HCT116 (cell line): ENCODE results near the gene SNUPN. TPM values are rescaled to one million over a fixed set of nuclear protein-coding genes. Genes with fewer than 3 reads are reported as not detected.

Source experiments
- ATAC-seq: fragments of 200-7000 bp; cut with Tn5 transposase; 2 replicates; pipeline ENCODE4 v1.9.1; 2020; ENCODE audit warnings: mild to moderate bottlenecking, moderate library complexity
- BruUV-seq: library from RNA; stranded (reverse); fragments of 400-500 nt; replicated peaks from 2 replicates; lab custom pipeline; 2021; lab: Mats Ljungman, UMichigan
- CTCF ChIA-PET: fragments of 300-600 bp; sonication (Branson Sonifier 250); formaldehyde crosslinking; loops from one replicate; lab custom pipeline; 2021; ENCODE audit warnings: antibody characterized with exemption; lab: Charles Lee
- POLR2A ChIA-PET: fragments of 300-600, 350-600 bp; sonication (Branson Sonifier 250); formaldehyde crosslinking; loops from one replicate; lab custom pipeline; 2021; ENCODE audit warnings: antibody characterized with exemption; lab: Charles Lee
- RAD21 ChIA-PET, 2 experiments: fragments of 300-600 bp; sonication (Branson Sonifier 250); formaldehyde crosslinking; loops; one replicate each; lab custom pipeline; 2023; ENCODE audit warnings: low total read pairs in 2 of 2; ENCODE audit not compliant: uncharacterized antibody in 2 of 2, unreplicated experiment in 2 of 2, low non-redundant PET in 1 of 2; lab: Charles Lee
- DNase-seq: peaks from one replicate; pipeline ENCODE4 v3.0.0-alpha.2; 2010; ENCODE audit warnings: low read depth, low spot score
- H2AFZ ChIP-seq: fragments of 200-600 bp; shearing (Covaris generic), sonication (generic); 2 replicates; pipeline ENCODE4 v1.6.1; 2017; ENCODE audit warnings: low read depth, mixed run types, mixed read lengths, antibody characterized with exemption, low read length; ENCODE audit not compliant: poor library complexity, severe bottlenecking
- H3K27ac ChIP-seq: 2 replicates; pipeline ENCODE4 v1.5.1; 2012; ENCODE audit warnings: low read depth, low read length
- H3K27me3 ChIP-seq: fragments of 200-600 bp; sonication (generic); 2 replicates; pipeline ENCODE4 v1.6.1; 2016; ENCODE audit warnings: mixed run types, low read length, mixed read lengths; ENCODE audit not compliant: insufficient read depth
- H3K36me3 ChIP-seq, 2 experiments: fragments of 200-500 bp in 1 of 2; fragments of 200-600 bp in 1 of 2; sonication (Bioruptor generic) in 1 of 2; sonication (generic) in 1 of 2; 2 replicates each; pipeline versions ENCODE4 v1.5.1 to v1.6.1; 2014 to 2016; ENCODE audit warnings: low read length in 2 of 2, inconsistent platforms in 1 of 2, mixed read lengths in 1 of 2, mixed run types in 1 of 2; ENCODE audit not compliant: insufficient read depth in 2 of 2, control insufficient read depth in 1 of 2
- H3K4me1 ChIP-seq, 2 experiments: fragments of 200-600 bp in 1 of 2; sonication (generic) in 1 of 2; 2 replicates each; pipeline versions ENCODE4 v1.5.1 to v1.6.1; 2012 to 2017; ENCODE audit warnings: low read length in 2 of 2, inconsistent platforms in 1 of 2, mild to moderate bottlenecking in 1 of 2, mixed read lengths in 1 of 2, mixed run types in 1 of 2, moderate library complexity in 1 of 2; ENCODE audit not compliant: insufficient read depth in 2 of 2, control insufficient read depth in 1 of 2
- H3K4me2 ChIP-seq: fragments of 200-600 bp; sonication (generic); 2 replicates; pipeline ENCODE4 v1.6.1; 2017; ENCODE audit warnings: mixed run types, low read length, mixed read lengths
- H3K4me3 ChIP-seq, 2 experiments: fragments of 200-600 bp in 1 of 2; sonication (generic) in 1 of 2; replicated peaks in 1 of 2; 2 replicates each; pipeline ENCODE4 v1.5.1; 2011 to 2016; ENCODE audit warnings: low read length in 2 of 2, control low read depth in 1 of 2, low read depth in 1 of 2, mild to moderate bottlenecking in 1 of 2, mixed read lengths in 1 of 2, mixed run types in 1 of 2
- H3K79me2 ChIP-seq: fragments of 200-600 bp; sonication (generic); 2 replicates; pipeline ENCODE4 v1.6.1; 2017; ENCODE audit warnings: mild to moderate bottlenecking, mixed run types, low read length, moderate library complexity, mixed read lengths; ENCODE audit not compliant: insufficient read depth
- H3K9ac ChIP-seq: fragments of 200-600 bp; sonication (generic); 2 replicates; pipeline ENCODE4 v1.6.1; 2016; ENCODE audit warnings: low read length, mixed read lengths
- H3K9me2 ChIP-seq: fragments of 200-600 bp; sonication (generic), shearing (Covaris generic); 2 replicates; pipeline ENCODE4 v1.6.1; 2017; ENCODE audit warnings: mixed run types, mild to moderate bottlenecking, moderate library complexity; ENCODE audit not compliant: insufficient read depth
- H3K9me3 ChIP-seq, 2 experiments: fragments of 200-500 bp in 1 of 2; fragments of 200-600 bp in 1 of 2; sonication (Bioruptor generic) in 1 of 2; sonication (generic) in 1 of 2; 2 replicates each; pipeline ENCODE4 v1.6.1; 2014 to 2017; ENCODE audit warnings: low read length in 2 of 2, mixed read lengths in 2 of 2, inconsistent platforms in 1 of 2, low read depth in 1 of 2, mild to moderate bottlenecking in 1 of 2, mixed run types in 1 of 2, moderate library complexity in 1 of 2; ENCODE audit not compliant: control insufficient read depth in 1 of 2, insufficient read depth in 1 of 2
- H4K20me1 ChIP-seq: fragments of 200-600 bp; sonication (generic), shearing (Covaris generic); 2 replicates; pipeline ENCODE4 v1.6.1; 2017; ENCODE audit warnings: mixed run types, mild to moderate bottlenecking, moderate library complexity; ENCODE audit not compliant: insufficient read depth
- CEBPB ChIP-seq: IDR thresholded peaks from 2 replicates; pipeline ENCODE4 v1.6.1; 2012; ENCODE audit warnings: low read depth
- EZH2 ChIP-seq: fragments of 200-600 bp; sonication (generic); IDR thresholded peaks from 2 replicates; pipeline ENCODE4 v1.6.1; 2017; ENCODE audit warnings: antibody characterized with exemption, mixed run types
- ZBTB33 ChIP-seq: IDR thresholded peaks from 2 replicates; pipeline ENCODE4 v1.6.1; 2011; ENCODE audit warnings: mild to moderate bottlenecking, low read length, moderate library complexity; ENCODE audit not compliant: insufficient replicate concordance; ENCODE audit errors: extremely low read depth
- ZFX ChIP-seq: fragments of 450-650 bp; IDR thresholded peaks from 2 replicates; pipeline ENCODE4 v1.6.1; 2017
- ZNF274 ChIP-seq: fragments of 200-500 bp; sonication (Bioruptor generic); IDR thresholded peaks from 2 replicates; pipeline ENCODE4 v1.6.1; 2014; ENCODE audit warnings: mild to moderate bottlenecking, low read depth, low read length, inconsistent platforms
- intact Hi-C: fragments of 100-400 bp; cut with micrococcal nuclease; formaldehyde crosslinking; loops from 2 replicates; pipeline ENCODE4 v1.10.0; 2022
- total RNA-seq: library from RNA; stranded (reverse); gene quantifications from one replicate; pipeline ENCODE4 v1.2.1, GENCODE V29; 2021; ENCODE audit not compliant: unreplicated experiment

The SNUPN gene
- total RNA-seq, 1 experiment from 2014 or later: 29.8 TPM

DNA sequence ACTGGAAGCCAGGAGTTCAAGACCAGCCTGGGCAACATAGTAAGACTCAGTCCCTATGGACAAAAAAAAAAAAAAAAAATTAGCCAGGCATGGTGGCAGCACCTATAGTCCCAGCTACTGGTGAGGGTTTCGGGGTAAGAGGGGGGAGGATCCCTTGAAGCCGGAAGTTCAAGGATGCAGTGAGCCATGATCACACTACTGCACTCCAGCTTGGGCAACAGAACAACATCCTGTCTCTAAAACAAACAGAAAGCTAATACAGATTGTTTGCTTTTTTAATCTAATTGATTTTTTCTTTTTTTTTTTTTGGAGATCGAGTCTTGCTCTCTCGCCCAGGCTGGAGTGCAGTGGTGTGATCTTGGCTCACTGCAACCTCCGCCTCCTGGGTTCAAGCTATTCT lies 16.1 kb upstream of the SNUPN start:
- H3K27ac ChIP-seq: peak overlapping the region; percentile 97; the same call in 1 of the 2 replicates
- CTCF ChIA-PET: interaction anchor here (1.8 to 2.2 kb wide), 3 partner anchors 26 to 274 kb away, joined by 4 to 21 read pairs (median 7); partner anchors contain the start of gene MAN2C1
- no peaks in the 10 kb centered on the region for H3K27me3 ChIP-seq
- intact Hi-C loops: loop anchor here (2.0 kb wide), 2 partner anchors 17 to 133 kb away; partner anchors contain the start of gene SNUPN
- no peak overlapping the region for H3K4me3 ChIP-seq
- no peak overlapping the region for H3K9ac ChIP-seq
- RAD21 ChIA-PET: interaction anchor here in 1 of 2 experiments (1.4 kb wide), 1 partner anchor 31 kb away, joined by 3 read pairs; no protein-coding TSS in a partner anchor
- POLR2A ChIA-PET: interaction anchor here (1.0 to 5.1 kb wide), 4 partner anchors 10 to 735 kb away, joined by 3 to 35 read pairs (median 10); partner anchors contain the start of genes FAM219B, SIN3A and SNUPN
- no TSS peak for BruUV-seq
- H3K79me2 ChIP-seq: peaks cover 33% of the 10 kb centered on the region
- no peak overlapping the region for H2AFZ ChIP-seq
- peaks cover 15% of the 10 kb centered on the region; the same call in 1 of the 2 replicates for H4K20me1 ChIP-seq
- peak overlapping the region; percentile 98; the same call in 1 of the 2 replicates for H3K4me2 ChIP-seq
- H3K36me3 ChIP-seq: 0 out of 4 replicates have a peak, but pooled peaks cover 0 to 5% of the 10 kb centered on the region in 2 experiments
- no peaks in the 10 kb centered on the region for H3K9me3 ChIP-seq
- DNase-seq: no peak
- H3K9me2 ChIP-seq: no peaks in the 10 kb centered on the region
- TF ChIP-seq EZH2: no peak
- no peak for ATAC-seq
- peaks cover 16 to 47% of the 10 kb centered on the region in 2 experiments for H3K4me1 ChIP-seq

GRCh38 chr15:75641179-75641503 lies 15.6 kb upstream of the SNUPN start:
- H3K9ac ChIP-seq: peak overlapping the region; percentile 98
- H3K36me3 ChIP-seq: 0 out of 4 replicates have a peak, but pooled peaks cover 0 to 5% of the 10 kb centered on the region in 2 experiments
- POLR2A ChIA-PET: interaction anchor here (1.1 to 5.1 kb wide), 6 partner anchors 14 to 734 kb away, joined by 3 to 35 read pairs (median 8); partner anchors contain the start of genes COX5A, FAM219B, SIN3A and SNUPN
- H3K9me2 ChIP-seq: no peaks in the 10 kb centered on the region
- no peaks in the 10 kb centered on the region for H3K27me3 ChIP-seq
- DNase-seq (no peak), ATAC-seq (no peak)
- H2AFZ ChIP-seq: no peak overlapping the region
- H4K20me1 ChIP-seq: peaks cover 15% of the 10 kb centered on the region; the same call in 1 of the 2 replicates
- H3K4me3 ChIP-seq: peak overlapping the region; percentile 95 to 97
- CTCF ChIA-PET: interaction anchor here (1.4 to 2.2 kb wide), 6 partner anchors 13 to 273 kb away, joined by 3 to 21 read pairs (median 6); partner anchors contain the start of genes MAN2C1 and SNUPN
- BruUV-seq: no TSS peak
- no peak for TF ChIP-seq ZFX
- no peak for TF ChIP-seq CEBPB
- no peak for TF ChIP-seq ZBTB33
- no peak for TF ChIP-seq ZNF274
- peak overlapping the region; percentile 98 for H3K4me2 ChIP-seq
- peak overlapping the region; percentile 97 for H3K27ac ChIP-seq
- RAD21 ChIA-PET: interaction anchor here in 1 of 2 experiments (1.4 to 2.0 kb wide), 2 partner anchors 32 to 273 kb away, joined by 3 to 8 read pairs; partner anchors contain the start of gene MAN2C1
- H3K79me2 ChIP-seq: peaks cover 33% of the 10 kb centered on the region
- H3K9me3 ChIP-seq: no peaks in the 10 kb centered on the region
- H3K4me1 ChIP-seq: peaks cover 12 to 45% of the 10 kb centered on the region in 2 experiments
- intact Hi-C loops: loop anchor here (2.0 kb wide), 2 partner anchors 16 to 132 kb away; partner anchors contain the start of gene SNUPN
